HG03439 (cell line): ENCODE results near the gene SELENOI.
A peak's percentile ranks its signal among the peaks of the same experiment; 100 is the strongest.

Source experiments
- ATAC-seq: cut with Tn5 transposase; IDR thresholded peaks from one replicate; pipeline ENCODE4 v1.9.1; 2021; ENCODE audit warnings: mild to moderate bottlenecking, moderate library complexity; ENCODE audit not compliant: unreplicated experiment

The SELENOI gene

DNA sequence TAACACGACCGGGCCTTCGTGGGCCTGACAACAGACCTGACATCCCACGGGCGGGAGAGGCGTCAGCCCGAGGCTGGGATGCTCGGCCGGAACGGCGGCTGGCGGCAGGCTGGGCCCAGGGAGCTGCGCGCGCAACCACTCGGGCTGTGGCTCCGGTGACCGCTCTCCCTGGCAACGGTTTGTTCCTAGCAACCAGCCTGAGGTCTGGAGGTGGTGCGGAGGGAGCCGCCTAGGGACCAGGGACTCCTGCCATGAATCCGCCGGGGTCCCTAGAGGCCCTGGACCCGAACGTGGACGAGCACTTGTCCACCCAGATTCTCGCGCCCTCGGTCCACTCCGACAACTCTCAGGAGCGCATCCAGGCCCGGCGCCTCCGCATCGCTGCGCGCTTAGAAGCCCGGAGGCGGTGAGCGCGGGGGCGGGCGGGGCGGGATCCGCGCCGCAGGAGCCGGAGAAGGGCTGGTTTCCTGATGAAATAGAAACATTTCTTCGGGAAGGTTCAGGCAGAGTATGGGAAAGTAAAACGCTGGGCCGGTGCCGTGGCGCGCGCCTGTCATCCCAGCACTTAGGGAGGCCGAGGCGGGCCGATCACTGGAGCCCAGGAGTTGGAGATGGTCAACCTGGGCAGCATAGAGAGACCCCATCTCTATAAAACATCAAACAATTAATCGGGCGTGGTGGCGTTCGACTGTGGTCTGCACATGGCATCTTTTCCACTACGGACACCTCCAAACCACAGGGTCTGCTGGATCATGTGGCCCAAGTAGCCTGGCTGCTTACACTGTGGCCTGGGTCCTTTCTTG lies 56.0 kb downstream of the SELENOI start, which contains the start of gene DRC1:
TSS of gene DRC1 (plus strand) at position 182 of the 803 bp plus-strand sequence. CDS start at position 252, 70 bp downstream.
- no peak for ATAC-seq

DNA sequence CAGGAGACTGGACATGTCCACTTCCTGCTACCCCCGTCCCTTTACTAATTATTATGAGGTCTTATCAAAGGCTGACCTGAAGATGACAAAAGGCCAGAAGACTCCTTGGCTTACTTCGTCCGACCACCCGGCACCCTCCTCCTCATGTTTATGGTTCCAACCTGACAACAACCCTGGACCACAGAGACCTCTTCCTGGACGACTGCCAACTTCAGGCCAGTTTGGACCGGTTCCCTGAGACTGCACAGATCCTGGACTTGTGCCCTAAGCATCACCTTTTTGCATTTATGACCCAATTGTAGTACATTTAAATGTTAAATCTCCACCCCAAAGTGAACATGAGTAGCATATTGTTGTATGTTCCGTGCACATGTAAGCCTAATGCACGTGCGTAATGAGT lies 61.6 kb downstream of the SELENOI start:
- ATAC-seq = no peak

GRCh38 chr2:26409785-26410184 lies 63.8 kb downstream of the SELENOI start:
- no peak for ATAC-seq

- no peak for ATAC-seq
These were observed 64.9 kb downstream of the SELENOI start for GRCh38 chr2:26410764-26411243.

GRCh38 chr2:26411419-26411818 lies 65.5 kb downstream of the SELENOI start:
- ATAC-seq = no peak

DNA sequence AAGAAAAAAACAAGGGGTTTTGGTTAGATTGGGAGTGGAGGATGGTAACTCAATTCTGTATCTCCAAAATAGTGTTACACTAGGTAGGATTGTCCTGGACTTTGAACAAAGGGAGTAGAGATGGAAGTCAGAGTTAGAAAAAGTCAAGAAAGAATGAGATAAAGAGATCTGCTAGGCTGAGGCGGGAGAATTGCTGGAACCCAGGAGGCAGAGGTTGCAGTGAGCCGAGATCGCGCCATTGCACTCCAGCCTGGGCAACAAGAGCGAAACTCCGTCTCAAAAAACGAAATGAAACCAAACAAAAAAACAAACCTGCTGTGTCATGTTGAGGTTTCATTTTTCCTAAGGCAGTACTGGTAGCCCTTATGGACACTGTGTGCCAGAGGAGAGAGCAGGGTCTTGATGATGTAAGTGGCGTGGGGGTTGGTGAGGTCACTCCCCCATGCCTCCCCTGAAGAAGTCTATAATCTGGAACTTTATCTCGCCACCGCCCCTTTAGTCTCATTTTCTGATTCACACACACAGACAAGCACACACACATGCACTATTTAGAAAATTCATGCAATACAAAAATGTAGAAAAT lies 66.2 kb downstream of the SELENOI start:
- peak; percentile 76 for ATAC-seq

DNA sequence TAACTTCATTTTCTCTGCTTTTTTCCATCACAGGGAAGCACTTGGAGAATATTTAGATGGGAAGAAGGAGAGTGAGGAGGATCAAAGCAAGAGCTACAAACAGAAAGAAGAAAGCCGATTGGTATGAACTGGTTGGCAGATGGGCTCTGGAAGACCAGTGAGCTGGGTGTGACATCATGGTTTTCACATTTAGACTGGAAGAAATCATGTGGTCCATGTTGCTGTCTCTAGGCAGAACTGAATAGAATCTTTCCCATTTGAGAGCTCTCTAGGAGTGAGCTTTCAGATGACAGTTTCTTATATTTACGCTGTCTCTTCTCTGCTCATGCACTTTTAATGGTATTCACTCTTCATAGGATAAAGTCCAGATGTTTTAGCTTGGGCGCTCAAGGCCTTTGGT lies 68.4 kb downstream of the SELENOI start:
- ATAC-seq = no peak

- ATAC-seq = no peak
These were observed 76.0 kb downstream of the SELENOI start for GRCh38 chr2:26421961-26422360.

- ATAC-seq = no peak
These were observed 77.1 kb downstream of the SELENOI start for GRCh38 chr2:26422947-26423629.

DNA sequence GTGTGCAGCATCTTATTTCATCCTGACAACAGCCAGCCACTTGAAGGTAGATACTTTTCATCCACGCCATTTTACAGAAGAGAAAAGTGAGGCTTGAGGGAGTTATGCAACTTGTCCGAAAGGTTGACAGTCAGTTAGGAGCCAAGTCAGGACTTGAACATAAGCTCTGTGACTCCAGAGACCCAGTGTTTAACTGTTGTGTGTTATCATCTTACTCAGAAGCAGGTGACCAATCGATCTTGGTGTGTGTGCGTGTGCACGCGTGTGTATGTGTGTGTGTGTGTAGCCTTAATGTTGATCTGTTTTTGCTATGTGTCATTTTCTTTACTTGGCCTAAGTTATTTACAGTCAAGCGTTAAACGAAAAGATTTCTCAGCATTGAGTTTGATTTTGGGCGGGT lies 77.8 kb downstream of the SELENOI start:
- no peak for ATAC-seq

DNA sequence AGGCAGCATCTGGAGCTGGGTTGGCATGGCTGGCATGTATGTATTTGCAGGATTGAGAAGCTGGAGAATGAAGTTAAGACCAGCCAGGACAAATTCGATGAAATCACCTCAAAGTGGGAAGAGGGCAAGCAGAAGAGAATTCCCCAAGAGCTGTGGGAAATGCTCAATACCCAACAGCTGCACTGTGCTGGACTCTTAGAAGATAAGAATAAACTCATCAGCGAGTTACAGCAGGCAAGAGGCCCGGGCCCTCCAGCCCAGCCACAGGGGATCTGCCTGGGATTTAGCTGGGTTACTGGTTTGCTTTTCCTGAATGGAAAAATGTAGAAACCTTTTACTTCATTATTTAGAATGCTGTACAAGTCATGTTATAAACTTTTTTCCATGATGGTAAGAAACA lies 78.3 kb downstream of the SELENOI start:
- ATAC-seq = no peak

GRCh38 chr2:26428846-26429245 lies 82.9 kb downstream of the SELENOI start:
- ATAC-seq = no peak

DNA sequence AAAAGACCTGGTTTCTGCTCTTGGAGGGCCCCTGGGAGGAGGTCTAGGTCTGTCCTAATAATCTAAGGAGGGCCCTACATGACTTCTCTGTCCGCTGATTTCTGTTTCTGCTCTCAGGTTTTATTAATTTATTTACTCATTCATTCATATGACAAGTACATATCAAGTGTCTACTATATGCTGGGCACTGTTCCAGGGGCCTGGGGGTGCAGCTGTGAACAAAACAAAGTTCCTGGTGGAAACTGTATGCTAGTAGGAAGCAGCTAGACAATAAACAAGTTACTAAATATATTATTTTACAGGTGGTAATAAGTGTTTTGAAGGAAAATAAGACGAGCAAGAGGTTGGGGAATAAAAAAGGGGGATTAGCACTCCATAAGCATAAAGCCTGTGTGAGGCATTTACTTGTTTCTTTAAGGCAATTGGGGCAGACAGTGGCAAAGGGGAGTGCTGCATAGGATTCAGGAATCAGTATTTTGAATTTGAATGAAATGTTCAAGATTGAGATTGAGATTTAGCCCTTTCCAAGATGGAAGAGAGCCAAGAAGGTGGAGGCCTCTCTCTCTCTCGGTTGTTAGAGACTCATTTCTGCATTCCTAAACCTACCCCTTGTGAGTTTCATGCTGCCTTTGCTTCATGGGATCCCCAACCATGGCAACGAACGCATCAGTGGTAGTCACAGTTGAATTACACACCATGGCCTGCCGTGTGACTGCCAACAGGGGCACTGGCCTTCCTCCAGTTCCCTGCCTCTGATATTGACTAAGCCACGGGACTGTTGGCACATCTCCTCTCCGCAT lies 84.0 kb downstream of the SELENOI start:
- ATAC-seq = no peak

GRCh38 chr2:26430826-26431225 lies 84.9 kb downstream of the SELENOI start:
- no peak for ATAC-seq

GRCh38 chr2:26432363-26432762 lies 86.4 kb downstream of the SELENOI start:
- ATAC-seq = no peak

- ATAC-seq = no peak
These were observed 86.9 kb downstream of the SELENOI start for GRCh38 chr2:26432859-26433258.

DNA sequence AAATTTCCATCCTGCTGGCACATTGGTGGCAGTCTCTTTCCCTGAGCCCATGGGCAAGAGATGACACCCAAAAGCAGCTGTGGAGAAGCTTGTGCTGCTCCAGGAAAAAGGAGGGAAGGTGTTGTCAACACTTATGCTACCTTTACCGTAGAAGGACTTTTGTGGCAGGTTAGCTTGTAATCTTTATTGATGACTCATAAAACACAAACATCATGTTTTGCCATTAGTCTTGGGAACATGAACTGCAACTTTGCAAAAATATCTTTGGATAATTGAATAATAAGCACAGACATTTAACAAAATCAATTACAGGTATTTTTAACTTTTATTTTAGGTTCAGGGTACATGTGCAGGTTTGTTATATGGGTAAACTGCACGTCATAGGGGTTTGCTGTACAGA lies 89.2 kb downstream of the SELENOI start:
- ATAC-seq = no peak

DNA sequence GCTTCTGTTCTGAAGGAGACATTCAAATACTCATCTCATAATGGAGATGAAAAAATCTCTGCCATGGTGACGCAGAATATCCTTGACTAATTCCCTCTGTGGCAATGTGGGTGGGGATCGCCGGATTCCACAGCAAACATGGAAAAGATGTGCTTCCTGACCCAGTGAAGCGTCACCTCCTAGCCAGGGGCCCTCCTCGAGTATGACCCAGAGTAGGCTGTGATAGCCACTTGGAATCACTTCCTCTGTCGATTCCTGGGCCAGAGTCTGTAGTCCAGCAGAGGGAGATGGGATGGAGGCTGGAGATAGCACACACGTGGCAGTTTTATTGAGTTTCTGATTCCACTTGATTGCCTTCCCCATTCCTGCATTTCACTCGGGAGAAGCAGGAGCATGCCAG lies 92.6 kb downstream of the SELENOI start:
- no peak for ATAC-seq

DNA sequence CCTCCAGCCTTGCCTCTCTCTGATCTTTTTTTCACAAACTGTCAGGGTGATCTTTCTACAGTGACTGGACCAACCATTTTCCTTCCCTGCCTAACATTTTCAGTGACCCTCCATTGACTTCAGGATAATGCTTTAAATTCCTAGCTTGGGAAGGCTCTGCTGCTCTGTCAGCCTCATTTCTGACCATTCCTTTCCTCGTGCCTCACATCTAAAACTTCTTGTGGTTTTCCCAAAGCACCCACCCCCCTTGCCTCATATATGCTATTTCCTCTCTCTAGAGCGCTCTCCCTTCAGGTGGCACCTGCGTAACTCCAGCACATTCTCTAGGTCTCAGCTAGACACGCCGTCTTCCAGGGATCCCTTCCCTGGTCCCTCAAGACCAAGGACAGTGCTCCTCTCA lies 93.0 kb downstream of the SELENOI start:
- ATAC-seq = no peak

GRCh38 chr2:26442301-26442700 lies 96.4 kb downstream of the SELENOI start:
- ATAC-seq = no peak

- no peak for ATAC-seq
These were observed 96.8 kb downstream of the SELENOI start for GRCh38 chr2:26442707-26443106.
